K562 (cell line): ENCODE measurements around the gene NRAP. TPM values are rescaled to one million over a fixed set of nuclear protein-coding genes. Genes with fewer than 3 reads are reported as not detected.

ENCODE experiments used
- ATAC-seq: fragments of 200-7000 bp; cut with Tn5 transposase; 3 replicates; pipeline ENCODE4 v1.9.1; 2020; ENCODE audit warnings: moderate library complexity
- BruUV-seq: library from RNA; stranded (reverse); fragments of 400-500 nt; replicated peaks from 2 replicates; lab custom pipeline; 2021; lab: Mats Ljungman, UMichigan
- CTCF ChIA-PET: fragments of 300-600 bp; formaldehyde crosslinking; extraction: SDS; loops from one replicate; lab custom pipeline; 2021; ENCODE audit warnings: low intra/inter-chr PET ratio; lab: Yijun Ruan, JAX
- POLR2A ChIA-PET: fragments of 300-600, 350-650 bp; sonication (Branson Sonifier 250); formaldehyde crosslinking; extraction: SDS; loops from one replicate; lab custom pipeline; 2021; ENCODE audit warnings: antibody characterized with exemption, inconsistent platforms; lab: Yijun Ruan, JAX
- DNase-seq, 4 experiments: peaks; one replicate each; pipeline versions ENCODE4 v3.0.0 to v3.0.0-alpha.2; 2011 to 2018; ENCODE audit warnings: low spot score in 3 of 4, mixed read lengths in 3 of 4; ENCODE audit errors: extremely low read depth in 1 of 4
- FAIRE-seq: peaks from 2 replicates; lab custom pipeline; 2011; peaks lifted over from hg19 to GRCh38; lab: Jason Lieb, UNC
- H2AFZ ChIP-seq: 2 replicates; pipeline ENCODE4 v1.6.0; 2011; ENCODE audit warnings: low read depth, low read length, control low read depth, inconsistent platforms
- H3K27ac ChIP-seq: fragments of 200-600 bp; 3 replicates; pipeline ENCODE4 v1.8.0; 2011; ENCODE audit warnings: low read depth, mild to moderate bottlenecking, control low read depth, inconsistent platforms, low read length, moderate library complexity, mixed read lengths; ENCODE audit errors: extremely low read depth
- H3K27me3 ChIP-seq, 2 experiments: fragments of 300-600 bp in 1 of 2; 2 replicates in 1 of 2; 3 replicates in 1 of 2; pipeline versions ENCODE4 v1.6.0 to v1.8.0; 2011; ENCODE audit warnings: inconsistent platforms in 2 of 2, low read length in 2 of 2, mild to moderate bottlenecking in 1 of 2, mixed read lengths in 1 of 2, moderate library complexity in 1 of 2; ENCODE audit not compliant: control insufficient read depth in 2 of 2, insufficient read depth in 2 of 2
- H3K36me3 ChIP-seq: fragments of 300-600 bp; 3 replicates; pipeline ENCODE4 v1.8.0; 2011; ENCODE audit warnings: mild to moderate bottlenecking, low read length, inconsistent platforms; ENCODE audit not compliant: control insufficient read depth, insufficient read depth
- H3K4me1 ChIP-seq, 2 experiments: fragments of 200-600 bp in 1 of 2; replicated peaks in 1 of 2; 2 replicates in 1 of 2; 3 replicates in 1 of 2; pipeline versions ENCODE4 v1.5.1 to v1.8.0; 2011; ENCODE audit warnings: inconsistent platforms in 2 of 2, low read length in 2 of 2, mild to moderate bottlenecking in 1 of 2, mixed read lengths in 1 of 2, moderate library complexity in 1 of 2; ENCODE audit not compliant: control insufficient read depth in 2 of 2, insufficient read depth in 2 of 2
- H3K4me2 ChIP-seq: 2 replicates; pipeline ENCODE4 v1.6.1; 2011; ENCODE audit warnings: low read length, control low read depth, inconsistent platforms, mixed read lengths; ENCODE audit not compliant: insufficient read depth
- H3K4me3 ChIP-seq: fragments of 200-600 bp; sonication (generic), shearing (Covaris generic); 2 replicates; pipeline ENCODE4 v1.5.1; 2016; ENCODE audit warnings: control low read depth, inconsistent platforms
- H3K79me2 ChIP-seq: fragments of 200-600 bp; 3 replicates; pipeline ENCODE4 v1.8.0; 2011; ENCODE audit warnings: low read length, inconsistent platforms; ENCODE audit not compliant: control insufficient read depth, insufficient read depth
- H3K9ac ChIP-seq, 2 experiments: 2 replicates each; pipeline versions ENCODE4 v1.6.0 to v1.6.1; 2011; ENCODE audit warnings: low read depth in 2 of 2, low read length in 2 of 2, control low read depth in 1 of 2, inconsistent platforms in 1 of 2, mild to moderate bottlenecking in 1 of 2, mixed read lengths in 1 of 2; ENCODE audit not compliant: insufficient read depth in 1 of 2
- H3K9me1 ChIP-seq: one replicate; pipeline ENCODE4 v1.6.0; 2011; ENCODE audit warnings: inconsistent platforms, mild to moderate bottlenecking, low read length, moderate library complexity; ENCODE audit not compliant: control insufficient read depth, insufficient read depth
- H3K9me3 ChIP-seq: replicated peaks from 2 replicates; pipeline ENCODE4 v1.5.1; 2011; ENCODE audit warnings: low read depth, low read length, inconsistent platforms; ENCODE audit not compliant: control insufficient read depth, insufficient read depth
- H4K20me1 ChIP-seq: replicated peaks from 2 replicates; pipeline ENCODE4 v1.6.1; 2011; ENCODE audit warnings: low read length, inconsistent platforms, mixed read lengths; ENCODE audit not compliant: control insufficient read depth, insufficient read depth
- ATF3 ChIP-seq, 2 experiments: fragments of 450-650 bp in 1 of 2; sonication (generic) in 1 of 2; formaldehyde crosslinking in 1 of 2; IDR thresholded peaks in 1 of 2; conservative IDR thresholded peaks in 1 of 2; 2 replicates each; pipeline versions ENCODE4 v1.6.1 to v1.8.1; 2016 to 2023; ENCODE audit warnings: mild to moderate bottlenecking in 2 of 2, moderate library complexity in 2 of 2, inconsistent platforms in 1 of 2, missing genetic modification reagents in 1 of 2
- BCL6 ChIP-seq: fragments of 250-450 bp; sonication (Bioruptor Pico); IDR thresholded peaks from 2 replicates; pipeline ENCODE4 v1.4.0; 2020
- CEBPG ChIP-seq, 3 experiments: fragments of 200-800 bp in 1 of 3; sonication (Bioruptor generic) in 1 of 3; sonication (generic) in 1 of 3; formaldehyde crosslinking in 1 of 3; IDR thresholded peaks in 2 of 3; conservative IDR thresholded peaks in 1 of 3; 2 replicates each; pipeline versions ENCODE4 v1.6.1 to v1.8.0; 2016 to 2022; ENCODE audit warnings: missing compliant biosample characterization in 2 of 3, missing genetic modification characterization in 2 of 3, mild to moderate bottlenecking in 1 of 3, missing genetic modification reagents in 1 of 3
- CLOCK ChIP-seq: fragments of 250-450 bp; sonication (Bioruptor Pico); IDR thresholded peaks from 2 replicates; pipeline ENCODE4 v1.4.0; 2020; ENCODE audit warnings: mild to moderate bottlenecking, moderate library complexity, borderline replicate concordance
- E2F8 ChIP-seq: fragments of 450-650 bp; IDR thresholded peaks from 2 replicates; pipeline ENCODE4 v1.7.1; 2018; ENCODE audit warnings: mild to moderate bottlenecking, low read depth; ENCODE audit not compliant: partially characterized antibody
- FOXO4 ChIP-seq: fragments of 450-650 bp; formaldehyde crosslinking; IDR thresholded peaks from 2 replicates; pipeline ENCODE4 v1.4.0; 2020; ENCODE audit warnings: mild to moderate bottlenecking, moderate library complexity
- NCOA2 ChIP-seq, 2 experiments: fragments of 450-650 bp; IDR thresholded peaks; 2 replicates each; pipeline ENCODE4 v1.6.1; 2018; ENCODE audit warnings: mild to moderate bottlenecking in 2 of 2, moderate library complexity in 1 of 2; ENCODE audit not compliant: partially characterized antibody in 2 of 2
- POLR2AphosphoS2 ChIP-seq: IDR thresholded peaks from 2 replicates; pipeline ENCODE4 v1.6.1; 2012; ENCODE audit warnings: low read length, improper control_type of control experiment
- WGBS: fragments of 100-300 bp; shearing (Covaris generic); methylation state at CpG from one replicate; pipeline ENCODE4 v1.1.6; 2016; ENCODE audit warnings: low coverage, mixed read lengths; ENCODE audit not compliant: insufficient coverage; ENCODE audit errors: missing lambda C conversion rate; 5-methylcytosine and 5-hydroxymethylcytosine counted together
- in situ Hi-C: fragments of 300-500 bp; cut with MboI; formaldehyde crosslinking; loops from 4 replicates; pipeline ENCODE4 v1.15.0; 2018; ENCODE audit warnings: inconsistent platforms, mixed read lengths
- intact Hi-C: fragments of 100-400 bp; cut with micrococcal nuclease; formaldehyde crosslinking; loops from 2 replicates; pipeline ENCODE4 v1.14.2; 2022
- polyA plus RNA-seq, 8 experiments: library from polyadenylated mRNA; depleted of rRNA in 4 of 8; stranded (reverse) in 5 of 8; unstranded in 3 of 8; fragments of >200 nt; fragmentation: Nextera tagmentation in 2 of 8; fragmentation: Illumina TruSeq in 1 of 8; extraction: Ambion mirVana in 2 of 8; extraction: Trizol in 1 of 8; gene quantifications; 2 replicates each; pipeline versions ENCODE4 v1.2.1 to v1.2.3, GENCODE V29; 2011 to 2014; ENCODE audit warnings: inconsistent platforms in 1 of 8, missing spikeins in 1 of 8
- total RNA-seq, 7 experiments: library from RNA; depleted of rRNA in 6 of 7; stranded (reverse); fragments of >200 nt in 6 of 7; fragmentation: Illumina TruSeq in 2 of 7; extraction: Trizol in 2 of 7; gene quantifications; 2 replicates each; pipeline versions ENCODE4 v1.2.1 to v1.2.3, GENCODE V29; 2011 to 2021; ENCODE audit warnings: low replicate concordance in 1 of 7

NRAP gene
- total and polyA plus RNA-seq, 9 of the 15 experiments (the other 6 are each of a cell fraction or from before 2014, with no cell fraction given), result not detected

- TF ChIP-seq FOXO4 (CRISPR knock-in tag) (no peak), E2F8 (no peak)
- TF ChIP-seq, all 486 proteins: peak for 25
Observed at GRCh38 chr10:113679463-113680189, 15.8 kb upstream of the NRAP start, which contains the start of gene CASP7 (continued).

- in situ Hi-C loops, result no loop called here
- no peaks in the 10 kb centered on the region for H3K4me1 ChIP-seq
- DNase-seq, result no peak
- H3K36me3 ChIP-seq, result no peaks in the 10 kb centered on the region
- 6% methylated on average over 4 of the region's 5 CpGs for WGBS
- CTCF ChIA-PET, result no interaction called here
- peak overlapping the region; percentile 19; the same call in 1 of the 3 replicates for H3K27ac ChIP-seq
- H3K4me2 ChIP-seq, result no peak overlapping the region
- H3K9ac ChIP-seq, result no peak overlapping the region
- intact Hi-C loops, result no loop called here
- H4K20me1 ChIP-seq, result no peaks in the 10 kb centered on the region
- FAIRE-seq, result no peak
- no peak overlapping the region for H2AFZ ChIP-seq
- no peaks in the 10 kb centered on the region for H3K79me2 ChIP-seq
- H3K9me1 ChIP-seq, result no peaks in the 10 kb centered on the region
- no peaks in the 10 kb centered on the region for H3K9me3 ChIP-seq
- BruUV-seq, result no TSS peak
- no peaks in the 10 kb centered on the region for H3K27me3 ChIP-seq
- ATAC-seq, result no peak; the same call in 2 of the 3 replicates
- no peak overlapping the region for H3K4me3 ChIP-seq
- POLR2A ChIA-PET, result no interaction called here
- TF ChIP-seq ATF3 (IDR thresholded peaks at IDR 0.05), result peak; percentile 69; the same call in 1 of the 2 replicates
- no peak for TF ChIP-seq ATF3 (CRISPR knock-in tag; conservative IDR thresholded peaks at IDR 0.05)
- no peak for TF ChIP-seq POLR2AphosphoS2
- no peak for TF ChIP-seq BCL6
- no peak for TF ChIP-seq CEBPG (CRISPR knock-in tag; IDR thresholded peaks at IDR 0.05)
- peak in 1 of 2 experiments; percentile 73; a peak in 2 of 4 replicates for TF ChIP-seq CEBPG (tag; conservative IDR thresholded peaks at IDR 0.05 in 1 of 2, IDR thresholded peaks at IDR 0.05 in 1 of 2)
- no peak for TF ChIP-seq CLOCK
- no peak for TF ChIP-seq NCOA2 (IDR thresholded peaks at IDR 0.05; ENCODE audit: partially characterized antibody in 2 of 2)
Observed at GRCh38 chr10:113666682-113667252, 2.9 kb upstream of the NRAP start.
